Stimulated activated CD4-positive, alpha-beta T cell treated with anti-CD3 and anti-CD28 coated beads, Interleukin-4, amount 100 ng/mL, for 24 hours (primary cell): Measurements from ENCODE around the gene SYNGR3.

Experiments
- DNase-seq: peaks from one replicate; pipeline ENCODE4 v3.0.0-alpha.2; 2020

Gene SYNGR3

DNA sequence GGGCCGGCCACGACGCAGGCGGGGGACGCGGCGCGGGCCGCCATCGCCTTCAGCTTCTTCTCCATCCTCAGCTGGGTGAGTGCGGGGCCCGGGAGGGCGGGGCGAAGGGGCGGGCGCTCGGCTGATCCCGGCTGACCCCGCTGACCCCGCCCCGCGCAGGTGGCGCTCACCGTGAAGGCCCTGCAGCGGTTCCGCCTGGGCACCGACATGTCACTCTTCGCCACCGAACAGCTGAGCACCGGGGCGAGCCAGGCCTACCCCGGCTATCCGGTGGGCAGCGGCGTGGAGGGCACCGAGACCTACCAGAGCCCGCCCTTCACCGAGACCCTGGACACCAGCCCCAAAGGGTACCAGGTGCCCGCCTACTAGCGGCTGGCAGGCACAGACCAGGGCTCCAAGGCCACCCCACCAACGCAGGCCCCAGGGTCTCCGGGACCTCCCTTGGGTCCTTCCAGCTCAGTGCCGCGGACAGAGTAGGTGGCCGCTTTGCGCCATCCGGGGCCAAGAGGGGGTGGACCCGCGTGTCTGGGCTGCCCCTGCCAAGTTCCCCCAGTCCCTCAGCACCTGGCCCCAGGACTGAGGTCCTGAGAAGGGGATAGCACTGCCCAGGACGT is 3.0 kb downstream of the SYNGR3 start:
- no peak for DNase-seq

DNA sequence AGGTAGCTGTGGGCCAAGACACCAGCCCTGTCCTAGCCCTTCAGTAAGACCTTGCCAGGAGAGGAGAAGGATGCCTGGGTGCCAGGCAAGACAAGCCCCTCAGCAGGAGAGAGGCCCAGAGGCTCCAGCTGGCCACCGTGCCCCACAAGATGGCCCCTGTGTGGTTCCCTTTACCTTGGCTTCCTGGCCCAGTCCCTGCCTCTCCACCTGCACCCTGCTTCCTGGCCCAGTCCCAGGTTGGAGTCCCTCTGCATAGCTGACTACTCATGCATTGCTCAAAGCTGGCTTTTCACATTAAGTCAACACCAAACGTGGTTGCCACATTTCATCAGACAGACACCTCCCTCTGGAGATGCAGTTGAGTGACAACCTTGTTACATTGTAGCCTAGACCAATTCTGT is 4.0 kb downstream of the SYNGR3 start:
- no peak for DNase-seq

DNA sequence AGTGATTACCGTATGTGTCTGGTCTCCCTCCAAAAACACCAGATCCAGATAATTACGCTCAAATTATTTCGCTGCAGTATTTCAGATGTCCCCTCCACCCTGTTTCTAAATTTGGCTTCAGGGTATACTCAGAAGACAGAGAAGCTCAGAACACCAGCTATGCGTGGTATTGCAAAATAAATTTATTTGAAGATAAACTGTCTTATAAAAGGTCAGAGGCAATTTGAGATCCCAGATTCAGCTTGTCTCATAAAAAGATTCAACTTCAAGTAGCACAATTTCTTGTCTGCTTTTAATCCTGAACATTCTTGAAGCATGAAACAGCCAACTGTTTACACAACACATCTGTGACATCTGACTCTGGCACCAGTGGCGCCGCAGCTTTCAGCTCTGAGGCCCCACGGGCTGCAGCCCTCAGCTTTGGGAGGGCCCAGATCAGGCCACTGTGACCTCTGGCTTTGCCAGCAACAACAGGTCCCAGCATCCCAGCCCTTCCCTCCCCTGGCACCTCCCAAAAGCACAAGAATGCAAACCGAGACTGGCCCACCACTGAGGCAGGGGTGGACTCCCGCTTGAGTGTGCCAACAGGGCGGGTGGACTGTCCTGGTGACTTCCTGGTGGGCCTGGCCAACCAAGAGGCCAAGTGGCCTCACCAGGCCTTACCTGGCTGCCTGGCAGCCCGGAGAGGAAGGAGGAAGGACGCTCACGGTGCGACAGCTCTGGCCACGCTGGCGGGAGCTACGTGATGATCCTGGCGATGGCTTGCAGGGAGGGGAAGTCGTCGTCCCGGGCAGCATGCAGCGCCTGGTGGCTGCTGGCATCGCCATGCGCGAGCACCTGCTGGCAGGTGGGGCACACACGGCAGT is 8.0 kb downstream of the SYNGR3 start:
- DNase-seq = no peak

DNA sequence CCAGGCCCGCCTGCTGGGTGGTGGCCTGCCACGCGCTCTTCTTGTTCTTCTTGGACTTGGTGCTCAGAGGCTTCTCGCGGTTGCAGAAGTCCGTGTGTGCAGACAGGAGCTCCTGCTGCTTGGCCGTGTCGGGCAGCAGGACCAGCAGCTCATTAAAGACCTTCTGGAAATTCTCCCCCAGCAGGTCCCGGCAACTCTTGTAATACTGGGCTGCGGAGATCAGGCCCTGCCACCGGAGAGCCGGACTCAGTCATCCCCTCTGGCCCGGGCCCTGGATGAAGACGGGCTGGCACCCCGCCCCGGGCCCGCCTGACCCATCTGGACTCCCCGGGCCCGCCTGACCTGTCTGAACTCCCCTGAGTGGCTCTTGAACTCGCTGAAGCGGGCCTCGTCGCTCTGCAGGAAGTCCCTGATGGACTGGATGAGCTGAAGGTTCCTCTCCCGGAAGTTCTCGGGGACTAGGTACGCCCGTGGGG is 8.6 kb downstream of the SYNGR3 start:
- no peak for DNase-seq

DNA sequence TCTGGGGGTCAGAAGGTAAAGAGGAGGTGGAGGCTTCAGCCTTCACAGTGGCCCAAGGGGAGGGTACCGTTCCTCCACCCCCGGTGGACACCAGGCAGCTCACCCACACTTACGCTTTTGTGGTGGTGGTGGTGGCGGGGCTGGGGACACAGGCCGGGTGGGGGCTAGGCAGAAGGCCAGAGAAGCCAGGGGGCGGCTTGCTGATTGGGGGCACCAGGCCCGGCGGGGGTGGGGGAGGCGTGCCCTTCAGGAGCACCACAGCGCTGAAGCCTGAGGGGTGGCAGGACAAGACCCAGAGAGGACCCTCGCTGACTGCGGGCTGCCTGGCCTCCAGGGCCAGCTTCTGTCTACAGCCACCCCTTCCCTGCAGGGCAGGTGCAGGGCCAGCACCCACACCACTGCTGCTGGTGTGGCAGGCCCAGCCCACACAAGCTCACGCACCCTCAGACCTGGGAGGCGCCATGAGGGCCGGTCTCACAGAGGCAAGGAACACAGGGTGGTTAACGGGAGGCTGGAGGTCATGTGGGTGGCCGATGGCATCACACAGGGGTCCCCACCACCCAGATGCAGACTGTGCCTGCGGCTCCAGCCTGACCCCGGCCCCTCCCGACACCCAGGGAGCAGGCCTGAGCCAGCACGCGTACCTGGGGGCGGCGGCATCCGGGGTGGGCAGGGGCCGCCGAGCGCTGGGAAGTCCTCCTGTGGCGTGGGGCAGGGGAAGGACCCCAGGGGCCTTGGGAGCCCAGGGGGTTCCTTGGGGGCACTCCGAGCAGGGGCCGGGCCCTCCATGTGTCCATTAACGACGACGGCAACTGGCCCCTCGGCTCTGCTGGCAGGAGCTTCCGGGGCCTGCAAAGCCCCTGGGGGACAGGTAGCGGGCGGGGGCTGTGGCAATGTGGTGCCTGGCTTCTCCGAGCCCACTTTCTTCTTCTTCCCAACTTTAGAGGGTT is 9.4 kb downstream of the SYNGR3 start:
- no peak for DNase-seq

DNA sequence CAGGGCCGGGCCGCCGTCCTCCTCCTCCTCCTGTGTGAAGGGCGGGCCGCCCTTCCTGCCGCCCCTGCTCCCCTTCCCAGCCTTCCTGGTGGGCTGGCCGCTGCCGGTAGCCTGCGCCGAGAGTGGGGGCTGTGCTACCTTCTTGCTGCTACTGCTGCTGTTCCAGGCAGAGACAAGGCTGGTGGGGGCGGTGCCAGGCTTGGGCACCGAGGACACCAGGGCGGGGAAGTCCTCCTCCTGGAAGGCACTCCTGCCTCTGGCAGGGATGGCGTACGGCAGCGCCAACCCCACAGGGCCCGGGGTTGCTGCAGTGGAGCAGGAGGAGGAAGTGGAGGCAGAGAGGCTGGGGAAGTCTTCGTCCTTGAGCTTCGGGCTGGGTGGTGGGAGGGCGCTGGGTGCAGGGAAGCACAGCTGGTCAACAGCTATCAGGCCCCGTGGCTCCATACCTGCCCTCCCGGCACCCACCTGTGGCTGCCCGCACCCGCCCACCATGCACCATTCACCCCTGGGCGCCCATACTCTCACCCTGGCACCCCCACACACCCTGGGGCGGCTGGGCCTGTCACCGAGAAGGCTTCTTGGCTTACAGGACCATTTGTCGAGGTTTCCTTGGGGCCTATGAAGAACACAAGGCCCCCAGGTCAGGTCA is 10.2 kb downstream of the SYNGR3 start:
- no peak for DNase-seq

DNA sequence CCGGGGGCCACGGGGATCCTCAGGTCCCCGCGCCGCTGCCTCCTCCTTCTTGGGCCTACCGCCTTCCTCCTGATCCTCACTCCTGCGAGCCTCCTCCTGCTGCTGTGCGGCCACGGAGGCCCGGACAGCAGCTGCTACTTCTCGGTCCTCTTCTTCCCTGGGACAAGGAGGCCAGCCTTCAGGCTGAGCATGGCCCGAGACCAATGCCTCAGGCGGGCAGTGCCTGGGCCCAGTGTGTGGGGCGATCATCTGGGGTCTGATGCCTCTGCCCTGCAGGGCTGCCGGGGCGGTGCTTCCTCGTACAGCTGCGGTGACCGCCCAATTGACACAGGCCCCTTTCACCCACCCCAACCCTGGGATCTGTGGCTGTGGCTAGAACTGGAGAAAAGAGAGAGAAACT is 11.3 kb downstream of the SYNGR3 start:
- no peak for DNase-seq

DNA sequence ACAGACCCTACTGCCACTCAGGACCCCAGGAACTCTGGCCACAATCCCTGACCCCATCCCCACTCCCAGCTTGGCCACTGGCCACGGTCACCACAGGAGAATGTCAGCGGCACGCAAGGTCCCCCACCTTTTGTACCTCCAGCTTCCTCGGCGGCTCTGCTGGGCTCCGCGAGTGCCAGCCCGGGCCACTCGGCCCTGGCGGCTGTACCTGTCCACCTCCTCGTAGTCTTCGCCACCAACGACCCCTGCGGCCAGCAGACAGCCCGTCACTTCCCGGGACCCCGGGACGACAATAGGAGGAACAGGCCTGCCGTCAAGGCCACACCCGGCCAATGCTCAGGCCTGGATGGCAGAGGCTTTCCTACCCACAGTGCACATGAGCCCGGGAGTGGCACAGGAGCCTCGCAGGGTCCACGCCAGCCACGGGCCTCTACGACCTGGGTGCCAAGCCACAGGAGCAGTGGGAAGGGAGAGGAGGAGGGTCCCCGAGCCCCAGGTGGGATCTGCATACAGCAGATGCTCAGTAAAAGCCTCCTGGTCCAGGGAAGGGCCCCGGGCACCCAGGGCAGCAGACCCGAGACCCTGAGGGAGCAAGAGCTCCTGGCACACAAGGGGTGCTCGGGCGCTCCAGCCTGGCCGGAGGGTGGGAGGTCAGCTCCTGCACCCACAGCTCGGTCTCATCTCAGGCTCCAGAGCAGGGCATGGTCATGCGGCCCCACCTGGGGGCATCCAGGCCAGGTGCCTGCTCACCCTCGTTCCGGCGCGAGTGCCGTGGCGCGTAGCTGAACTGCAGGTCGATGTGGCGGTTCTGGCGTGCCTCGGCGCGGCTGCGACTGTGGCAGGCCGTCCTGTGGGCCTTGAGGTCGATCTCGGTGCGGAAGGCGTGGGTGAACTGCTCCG is 11.9 kb downstream of the SYNGR3 start:
- DNase-seq = no peak

DNA sequence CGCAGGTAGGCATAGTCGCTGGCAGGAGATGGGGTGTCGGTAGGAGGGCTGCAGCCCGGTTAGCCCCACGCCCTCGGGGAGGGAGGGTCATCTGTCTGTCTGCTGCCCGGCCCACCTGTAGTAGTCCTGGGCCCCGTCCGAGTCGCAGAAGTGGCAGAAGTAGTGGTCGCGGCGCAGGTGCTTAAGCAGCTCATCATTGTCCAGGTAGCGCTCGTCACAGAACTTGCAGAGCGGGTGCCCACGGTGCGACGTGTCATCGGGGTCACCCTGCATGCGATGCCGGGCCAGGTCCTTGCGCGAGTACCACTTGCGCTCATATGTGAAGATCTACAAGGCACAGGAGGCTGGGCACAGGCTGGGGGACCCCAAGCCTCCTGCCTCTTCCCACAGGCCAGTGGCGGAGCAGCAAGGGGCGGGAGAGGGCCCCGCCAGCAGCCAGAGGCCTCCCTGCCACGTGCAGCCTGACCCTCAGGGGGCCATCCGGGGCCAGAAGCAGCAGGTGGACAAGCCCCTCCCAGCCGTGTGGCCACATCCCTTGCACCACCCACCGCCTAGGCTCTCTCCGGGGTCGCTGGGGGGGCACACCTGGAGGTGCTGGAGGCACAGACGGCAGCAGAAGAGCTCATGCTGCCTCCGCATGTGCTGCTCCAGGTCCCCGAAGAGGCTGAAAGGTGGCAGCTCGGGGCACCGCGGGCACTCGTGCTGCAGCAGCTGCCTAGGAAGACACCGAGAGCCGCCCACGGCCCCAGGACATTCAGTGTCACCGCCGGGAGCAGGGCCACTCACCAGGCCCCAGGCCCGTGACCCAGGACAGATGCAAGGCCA is 12.8 kb downstream of the SYNGR3 start:
- DNase-seq = no peak

DNA sequence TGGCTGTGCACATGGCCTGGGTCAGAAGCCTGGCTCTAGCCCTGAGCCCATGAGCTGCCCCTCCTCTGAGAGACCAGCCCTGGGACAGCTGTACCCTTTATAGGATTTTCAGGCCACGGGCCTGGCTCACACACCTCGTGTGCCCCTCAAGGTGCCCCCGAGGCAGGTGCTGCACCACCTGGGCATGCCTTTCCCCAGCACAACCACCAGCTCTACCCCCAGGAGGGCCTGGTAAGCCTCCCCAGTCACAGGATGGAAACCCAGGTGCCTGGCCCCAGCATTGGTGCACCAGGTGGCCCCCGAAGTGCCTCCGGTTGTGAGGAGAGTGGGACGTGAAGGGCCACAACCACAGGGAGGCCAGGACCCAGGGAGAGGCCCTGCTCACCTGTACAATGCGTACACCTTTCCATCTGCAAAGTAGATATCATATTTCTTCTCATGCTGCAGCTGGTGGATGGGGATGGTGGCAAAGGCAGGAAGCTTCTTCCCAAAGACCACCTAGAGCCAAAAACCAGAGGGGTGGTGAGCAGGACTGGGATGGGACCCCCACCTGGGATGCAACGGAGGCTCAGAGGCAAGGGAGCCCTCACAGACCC is 13.6 kb downstream of the SYNGR3 start:
- DNase-seq = no peak

DNA sequence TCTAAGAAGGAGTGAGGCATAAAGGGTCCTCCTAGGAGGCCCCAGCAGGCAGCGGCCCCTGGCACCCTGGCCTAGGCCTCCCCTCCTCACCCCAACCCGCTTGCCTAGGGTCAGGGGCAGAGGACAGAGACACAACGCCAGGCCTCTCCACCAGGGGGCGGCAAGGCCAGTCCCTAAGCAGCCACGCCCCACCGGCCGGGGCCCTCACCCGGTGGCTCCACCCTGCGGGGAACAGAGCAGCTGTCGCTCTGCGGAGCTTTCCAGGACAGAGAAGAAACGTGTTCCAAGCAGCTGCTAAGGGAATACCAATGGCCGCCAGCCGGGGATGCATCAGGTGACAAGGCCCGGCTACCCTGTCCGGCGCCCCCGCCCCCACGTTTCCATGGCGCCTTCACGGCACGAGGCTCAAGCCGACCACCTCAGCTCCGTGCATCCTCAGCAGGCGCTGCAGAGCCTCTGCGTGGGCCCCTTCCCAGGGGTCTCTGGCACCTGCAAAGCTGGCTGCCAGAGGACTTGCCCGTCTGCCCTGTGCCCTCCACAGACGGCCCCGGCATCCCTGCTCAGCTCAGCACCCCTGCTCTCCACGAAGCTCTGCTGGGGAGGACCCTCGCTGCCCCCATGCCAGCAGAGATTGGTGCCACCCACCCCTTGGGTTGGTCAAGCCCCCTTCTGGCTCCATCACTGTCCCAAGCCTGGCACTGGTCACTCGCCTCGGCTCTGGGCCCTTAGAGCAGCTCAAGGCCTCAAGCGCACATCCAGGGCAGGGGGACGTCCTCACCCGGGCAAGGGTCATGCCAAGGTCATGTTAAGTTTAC is 14.3 kb downstream of the SYNGR3 start:
- peak; percentile 89 for DNase-seq

DNA sequence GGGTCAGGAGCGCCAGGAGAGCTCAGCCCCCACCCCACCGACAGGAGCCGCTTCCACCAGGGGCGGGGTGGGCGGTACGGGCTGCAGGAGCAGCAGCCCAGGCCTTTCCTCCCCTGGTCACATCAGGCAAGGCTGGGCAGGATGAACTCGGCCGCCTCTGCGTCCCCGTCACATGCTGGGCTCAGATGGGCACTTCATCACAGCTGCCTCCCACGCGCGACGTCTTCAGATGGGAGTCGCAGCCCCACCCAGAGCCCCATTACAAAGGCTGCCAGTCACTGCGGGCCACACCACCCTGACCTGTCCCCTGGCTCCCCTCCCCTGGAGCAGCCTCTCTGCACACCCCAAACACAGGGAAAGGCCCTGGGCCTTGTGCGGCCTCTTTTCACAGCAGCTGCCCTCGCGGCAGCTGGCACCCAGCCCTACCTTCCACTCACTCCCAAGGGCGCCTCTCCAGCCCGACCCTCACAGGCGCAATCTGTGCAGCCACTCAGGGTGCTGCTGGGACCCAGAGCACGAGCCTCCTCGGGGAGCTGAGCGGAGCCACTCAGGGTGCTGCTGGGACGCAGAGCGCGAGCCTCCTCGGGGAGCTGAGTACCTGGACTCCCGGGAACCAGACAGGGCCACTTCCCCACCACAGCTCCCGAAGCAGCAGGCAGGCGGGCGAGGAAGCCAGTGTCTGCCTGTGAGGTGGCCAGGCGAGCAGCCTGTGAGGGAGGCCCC is 15.2 kb downstream of the SYNGR3 start:
- DNase-seq = no peak

DNA sequence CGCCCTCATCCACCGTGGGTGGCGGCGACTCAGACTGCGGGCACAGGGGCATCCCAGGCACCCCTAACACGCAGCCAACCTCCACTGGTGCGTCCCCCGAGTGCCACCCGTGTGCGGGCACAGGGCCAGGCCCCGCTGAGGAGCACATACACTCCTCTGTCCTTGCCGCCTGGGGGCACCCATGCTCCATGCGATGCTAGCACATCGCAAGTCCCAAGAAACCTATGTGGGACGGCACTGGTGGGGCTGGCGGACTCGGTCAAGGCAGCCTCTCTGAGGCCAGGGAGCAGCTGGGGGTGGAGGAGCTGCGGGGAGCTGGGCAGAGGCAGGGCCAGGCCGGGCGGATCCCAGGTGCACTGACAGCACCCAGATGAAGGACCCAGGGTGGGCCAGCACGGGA is 15.9 kb downstream of the SYNGR3 start:
- DNase-seq = no peak

DNA sequence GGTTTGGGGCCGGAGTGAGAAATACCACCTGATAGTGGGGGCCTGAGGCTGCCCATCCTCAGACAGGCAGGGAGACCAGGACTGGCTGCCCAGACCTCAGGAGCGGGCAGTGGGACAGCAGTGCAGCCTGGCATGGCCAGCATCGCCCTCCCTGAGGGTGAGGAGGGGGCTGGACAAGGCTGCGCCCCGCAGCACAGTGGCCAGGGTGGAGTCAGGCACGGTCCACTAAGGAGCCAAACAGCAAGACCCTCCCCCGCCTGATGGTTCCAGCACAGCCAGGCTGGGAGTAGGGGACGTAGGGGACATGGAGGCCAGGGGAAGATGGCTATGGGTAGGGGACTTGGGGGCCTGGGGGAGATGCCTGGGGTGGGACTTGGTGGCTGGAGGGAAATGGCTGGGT is 16.5 kb downstream of the SYNGR3 start:
- DNase-seq = no peak

DNA sequence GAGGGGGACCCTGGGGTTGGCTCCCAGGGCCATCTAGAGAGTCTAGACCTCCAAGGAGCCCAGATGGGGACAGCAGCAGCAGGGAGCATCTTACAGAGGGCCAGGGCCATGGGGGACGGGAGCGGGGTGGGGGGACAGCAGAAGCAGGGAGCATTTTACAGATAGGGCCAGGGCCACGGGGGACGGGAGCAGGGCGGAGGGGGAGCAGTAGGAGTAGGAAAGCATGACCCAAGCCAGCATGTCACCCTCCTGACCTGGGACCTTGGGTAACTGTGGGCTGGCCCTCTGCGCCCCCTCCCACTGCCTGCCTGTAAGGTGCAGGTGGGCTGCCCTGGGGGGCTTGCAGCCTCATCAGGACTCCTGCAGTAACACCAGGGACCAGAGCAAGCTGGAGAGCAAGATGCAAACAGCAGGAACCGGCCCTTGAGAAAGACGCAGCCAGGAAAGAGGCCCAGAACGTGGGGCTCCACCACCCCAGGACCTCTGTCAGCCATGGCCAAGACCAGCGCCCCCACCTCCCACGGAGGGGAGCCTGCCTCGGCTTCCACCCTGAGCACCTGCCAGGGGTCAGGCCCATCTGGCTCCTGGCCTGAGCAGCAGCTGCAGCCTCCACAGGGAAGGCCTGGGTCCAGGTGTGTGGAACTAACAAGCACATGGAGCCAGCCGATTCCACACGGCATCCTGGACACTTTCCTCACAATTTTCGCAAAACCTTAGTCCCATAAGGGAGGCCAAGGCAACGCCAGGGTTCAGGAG is 17.5 kb downstream of the SYNGR3 start:
- DNase-seq = no peak

DNA sequence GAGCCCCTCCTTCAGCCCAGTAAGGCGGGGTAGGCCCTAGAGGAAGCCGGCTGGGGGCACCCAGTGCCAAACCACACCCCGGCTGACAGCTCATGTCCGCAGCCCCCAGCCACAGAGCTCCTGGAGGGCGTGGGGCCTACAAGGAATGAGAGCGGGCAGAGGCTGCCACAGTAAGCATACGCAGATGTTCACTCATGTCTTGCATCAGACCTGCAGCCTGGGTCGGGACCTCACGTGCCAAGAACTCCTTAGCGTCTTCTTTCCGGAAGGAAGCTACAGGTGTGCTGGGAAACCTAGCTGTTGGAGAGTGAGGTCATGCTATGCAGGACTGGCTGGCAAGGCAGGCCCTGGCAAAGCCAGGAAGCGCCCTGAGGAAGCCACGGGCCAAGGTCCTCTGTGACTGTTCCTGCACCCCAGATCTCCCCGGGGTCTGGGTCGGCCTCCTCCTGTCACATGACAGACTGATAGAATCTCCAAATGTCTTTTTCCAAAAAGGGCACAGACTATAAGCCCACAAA is 18.3 kb downstream of the SYNGR3 start:
- no peak for DNase-seq

DNA sequence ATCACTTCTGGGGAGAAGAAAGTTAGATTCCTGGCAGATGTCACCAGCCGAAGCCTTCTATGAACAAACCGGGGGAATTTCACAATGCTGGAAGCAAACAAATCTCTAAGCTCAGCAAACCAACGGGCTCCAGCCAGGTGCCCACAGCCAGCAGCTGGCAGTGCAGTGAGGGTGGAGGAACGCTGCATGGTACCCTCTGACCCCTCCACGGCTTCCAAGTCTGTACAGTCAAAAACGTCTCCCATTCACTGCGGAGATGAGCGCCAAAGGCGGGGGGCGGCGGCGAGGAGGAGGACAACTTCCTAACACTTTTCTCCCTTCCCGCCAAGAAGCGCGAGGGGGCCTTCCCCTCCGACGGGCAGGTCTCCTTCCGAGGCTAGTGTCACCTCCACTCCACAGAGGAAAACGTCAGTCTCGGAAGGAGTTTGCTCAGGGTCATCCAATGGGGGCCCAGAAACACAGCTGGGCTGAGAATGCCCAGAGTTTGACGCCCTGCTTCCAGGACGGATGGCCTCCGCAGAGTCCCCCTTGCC is 18.9 kb downstream of the SYNGR3 start:
- peak; percentile 34 for DNase-seq
